Panc1 (cell line): ENCODE measurements around the gene JAZF1. TPM values are rescaled to one million over a fixed set of nuclear protein-coding genes. Genes with fewer than 3 reads are reported as not detected.

ENCODE experiments used
- ATAC-seq: fragments of 200-7000 bp; cut with Tn5 transposase; 2 replicates; pipeline ENCODE4 v1.9.1; 2020; ENCODE audit warnings: mild to moderate bottlenecking, moderate library complexity
- BruUV-seq: library from RNA; stranded (reverse); fragments of 400-500 nt; replicated peaks from 2 replicates; lab custom pipeline; 2021; lab: Mats Ljungman, UMichigan
- CTCF ChIA-PET: fragments of 300-600 bp; sonication (Branson Sonifier 250); formaldehyde crosslinking; loops from one replicate; lab custom pipeline; 2022; ENCODE audit warnings: antibody characterized with exemption; lab: Charles Lee
- POLR2A ChIA-PET: fragments of 300-600 bp; sonication (Branson Sonifier 250); formaldehyde crosslinking; loops from one replicate; lab custom pipeline; 2022; ENCODE audit warnings: antibody characterized with exemption; lab: Charles Lee
- DNase-seq: peaks from one replicate; pipeline ENCODE4 v3.0.0-alpha.2; 2010; ENCODE audit warnings: low read depth, low spot score
- H3K27ac ChIP-seq: 2 replicates; pipeline ENCODE4 v1.5.1; 2011; ENCODE audit warnings: mild to moderate bottlenecking, low read length, inconsistent platforms
- H3K27me3 ChIP-seq: fragments of 200-500 bp; sonication (Bioruptor generic); 2 replicates; pipeline ENCODE4 v1.6.0; 2014; ENCODE audit warnings: low read length, inconsistent platforms; ENCODE audit not compliant: control insufficient read depth, insufficient read depth
- H3K36me3 ChIP-seq: fragments of 200-500 bp; sonication (Bioruptor generic); 2 replicates; pipeline ENCODE4 v1.5.1; 2014; ENCODE audit warnings: inconsistent platforms, mild to moderate bottlenecking, low read length, moderate library complexity; ENCODE audit not compliant: control insufficient read depth, insufficient read depth
- H3K4me1 ChIP-seq: 2 replicates; pipeline ENCODE4 v1.5.1; 2011; ENCODE audit warnings: inconsistent platforms, mild to moderate bottlenecking, low read length, moderate library complexity; ENCODE audit not compliant: control insufficient read depth, insufficient read depth
- H3K4me3 ChIP-seq, 2 experiments: 2 replicates each; pipeline ENCODE4 v1.5.1; 2011 to 2012; ENCODE audit warnings: low read depth in 2 of 2, low read length in 2 of 2, mild to moderate bottlenecking in 2 of 2, inconsistent platforms in 1 of 2, moderate library complexity in 1 of 2
- H3K9me3 ChIP-seq: fragments of 200-500 bp; sonication (Bioruptor generic); 2 replicates; pipeline ENCODE4 v1.5.1; 2014; ENCODE audit warnings: low read depth, mild to moderate bottlenecking, inconsistent platforms, low read length, moderate library complexity; ENCODE audit not compliant: control insufficient read depth, insufficient read depth
- CTCF ChIP-seq: fragments of 450-650 bp; IDR thresholded peaks from 2 replicates; pipeline ENCODE4 v1.5.1; 2017; ENCODE audit warnings: mild to moderate bottlenecking
- POLR2AphosphoS5 ChIP-seq: IDR thresholded peaks from 2 replicates; pipeline ENCODE4 v1.6.1; 2012; ENCODE audit warnings: mild to moderate bottlenecking, low read depth, low read length, moderate library complexity
- REST ChIP-seq, 2 experiments: IDR thresholded peaks; 2 replicates each; pipeline ENCODE4 v1.6.1; 2011 to 2012; ENCODE audit warnings: low read depth in 2 of 2, control low read depth in 1 of 2, low read length in 1 of 2, mild to moderate bottlenecking in 1 of 2, moderate library complexity in 1 of 2; ENCODE audit not compliant: insufficient read depth in 1 of 2
- SIN3A ChIP-seq: IDR thresholded peaks from 2 replicates; pipeline ENCODE4 v1.6.1; 2012; ENCODE audit warnings: low read depth, mild to moderate bottlenecking, low read length, moderate library complexity, borderline replicate concordance; ENCODE audit not compliant: insufficient read depth
- TCF7L2 ChIP-seq: IDR thresholded peaks from 2 replicates; pipeline ENCODE4 v1.6.1; 2011; ENCODE audit warnings: mild to moderate bottlenecking, low read depth, low read length, inconsistent platforms
- in situ Hi-C: cut with HindIII; loops from 2 replicates; pipeline ENCODE4 v1.10.0; 2016; ENCODE audit warnings: low sequenced_read_pairs, low pct_unique_long_range_greater_than_20kb
- intact Hi-C: fragments of 100-400 bp; cut with micrococcal nuclease; formaldehyde crosslinking; loops from one replicate; pipeline ENCODE4 v1.10.0; 2022; ENCODE audit not compliant: unreplicated experiment
- total RNA-seq: library from RNA; stranded (reverse); gene quantifications from one replicate; pipeline ENCODE4 v1.2.1, GENCODE V29; 2021; ENCODE audit not compliant: unreplicated experiment

The JAZF1 gene
- total RNA-seq, 1 experiment from 2014 or later, result 8.8 TPM

- Histone ChIP-seq H3K4me3 (no peak overlapping the region), H3K36me3 (no peaks in the 10 kb centered on the region), H3K27ac (no peak overlapping the region), H3K27me3 (no peaks in the 10 kb centered on the region), H3K4me1 (no peaks in the 10 kb centered on the region), H3K9me3 (no peaks in the 10 kb centered on the region)
- in situ Hi-C loops (no loop called here), intact Hi-C loops (no loop called here)
- DNase-seq (no peak), ATAC-seq (no peak)
- CTCF ChIA-PET, result no interaction called here
- POLR2A ChIA-PET, result interaction anchor here (0.6 kb wide), 1 partner anchor 83 kb away, joined by 3 read pairs; no protein-coding TSS in a partner anchor
- TF ChIP-seq CTCF, result no peak
- no peak for TF ChIP-seq POLR2AphosphoS5
- no peak for TF ChIP-seq REST (IDR thresholded peaks at IDR 0.05; ENCODE audit: insufficient read depth in 1 of 2, low read depth in 2 of 2, low read length in 1 of 2)
- TF ChIP-seq TCF7L2, result no peak
- no peak for TF ChIP-seq SIN3A
- BruUV-seq, result no TSS peak
Measured at GRCh38 chr7:27908534-27909165, 271.9 kb downstream of the JAZF1 start.

GRCh38 chr7:27906385-27907091, 274.1 kb downstream of the JAZF1 start:
- TF ChIP-seq SIN3A (no peak), CTCF (no peak), POLR2AphosphoS5 (no peak), TCF7L2 (no peak), REST (IDR thresholded peaks at IDR 0.05; ENCODE audit: insufficient read depth in 1 of 2, low read depth in 2 of 2, low read length in 1 of 2) (no peak)
- ChIA-PET CTCF (interaction anchor here (0.6 kb wide), 1 partner anchor 109 kb away, joined by 5 read pairs; no protein-coding TSS in a partner anchor), POLR2A (no interaction called here)

More at GRCh38 chr7:27906385-27907091, 274.1 kb downstream of the JAZF1 start:
- Histone ChIP-seq H3K4me1 (peaks cover 2% of the 10 kb centered on the region; the same call in 1 of the 2 replicates), H3K36me3 (no peaks in the 10 kb centered on the region), H3K9me3 (no peaks in the 10 kb centered on the region), H3K27me3 (no peaks in the 10 kb centered on the region), H3K27ac (no peak overlapping the region), H3K4me3 (no peak overlapping the region)
- in situ Hi-C loops (no loop called here), intact Hi-C loops (no loop called here)
- ATAC-seq (no peak), DNase-seq (no peak)
- BruUV-seq, result no TSS peak
